ENCODE measurements around the gene CAMTA1. TPM values are rescaled to one million over a fixed set of nuclear protein-coding genes. Genes with fewer than 3 reads are reported as not detected.

CAMTA1 gene
- polyA plus RNA-seq, 1 donor (not counting 4 experiments of a cell fraction or from before 2014, with no cell fraction given): 51.4 TPM

DNA sequence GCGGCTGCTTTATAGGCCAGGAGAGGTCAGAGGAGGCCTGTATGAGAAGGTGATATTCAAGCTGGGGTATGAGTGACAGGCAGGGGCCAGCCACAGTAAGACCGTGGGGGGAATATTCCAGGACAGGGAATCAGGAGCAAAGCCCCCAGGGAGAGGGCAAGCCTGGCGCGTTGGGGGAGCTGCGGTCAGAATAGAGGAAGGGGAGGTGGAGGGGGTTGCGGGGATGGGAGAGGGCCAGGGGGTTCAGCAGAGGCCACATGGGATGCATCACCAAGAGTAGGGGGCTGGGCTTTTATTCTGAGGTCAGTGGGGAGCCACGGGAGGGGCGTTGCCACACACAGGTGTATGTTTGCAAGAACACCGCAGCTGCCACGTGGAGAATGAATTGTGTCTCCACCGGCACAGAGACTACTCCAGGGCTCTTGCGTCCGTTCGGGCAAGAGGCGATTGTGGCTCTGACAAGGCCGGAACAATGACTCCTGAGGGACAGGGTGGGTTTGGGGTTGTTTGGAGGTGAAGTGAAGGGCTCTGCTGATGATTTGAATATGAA, 901.1 kb downstream of the CAMTA1 start:
- Histone ChIP-seq H3K4me3 (ENCODE audit: control insufficient read depth in 2 of 3, extremely low read depth in 1 of 3, insufficient read depth in 2 of 3, low read depth in 1 of 3, low read length in 3 of 3) (no peak overlapping the region), H3K4me2 (ENCODE audit: control insufficient read depth, extremely low read depth, insufficient read depth, low read depth, low read length) (no peak overlapping the region), H3K79me2 (ENCODE audit: control insufficient read depth, insufficient read depth, low read length) (no peaks in the 10 kb centered on the region), H3K9me1 (ENCODE audit: control insufficient read depth, extremely low read depth, insufficient read depth, low read length) (no peaks in the 10 kb centered on the region), H3K27ac (ENCODE audit: control insufficient read depth, insufficient read depth, low read length) (no peak overlapping the region), H3K27me3 (ENCODE audit: control insufficient read depth, extremely low read depth, insufficient read depth, low read length) (peaks cover 10% of the 10 kb centered on the region), H3K9ac (ENCODE audit: control insufficient read depth, extremely low read depth, insufficient read depth, low read length) (no peak overlapping the region), H3K36me3 (ENCODE audit: control insufficient read depth in 2 of 2, extremely low read depth in 1 of 2, insufficient read depth in 2 of 2, low read length in 2 of 2) (no peaks in the 10 kb centered on the region), H3K4me1 (ENCODE audit: control insufficient read depth, extremely low read depth, insufficient read depth, low read length) (no peaks in the 10 kb centered on the region), H3K9me3 (ENCODE audit: control insufficient read depth, low read depth, low read length) (no peaks in the 10 kb centered on the region), H2AFZ (ENCODE audit: control insufficient read depth, low read length) (no peak overlapping the region), H4K20me1 (ENCODE audit: control insufficient read depth, extremely low read depth, insufficient read depth, low read length) (no peaks in the 10 kb centered on the region)
- dilution Hi-C loops (cut with MboI; ENCODE audit: extremely low pct_ligation_motif_present, low sequenced_read_pairs): no loop called here
- TF ChIP-seq, protein P1, sequence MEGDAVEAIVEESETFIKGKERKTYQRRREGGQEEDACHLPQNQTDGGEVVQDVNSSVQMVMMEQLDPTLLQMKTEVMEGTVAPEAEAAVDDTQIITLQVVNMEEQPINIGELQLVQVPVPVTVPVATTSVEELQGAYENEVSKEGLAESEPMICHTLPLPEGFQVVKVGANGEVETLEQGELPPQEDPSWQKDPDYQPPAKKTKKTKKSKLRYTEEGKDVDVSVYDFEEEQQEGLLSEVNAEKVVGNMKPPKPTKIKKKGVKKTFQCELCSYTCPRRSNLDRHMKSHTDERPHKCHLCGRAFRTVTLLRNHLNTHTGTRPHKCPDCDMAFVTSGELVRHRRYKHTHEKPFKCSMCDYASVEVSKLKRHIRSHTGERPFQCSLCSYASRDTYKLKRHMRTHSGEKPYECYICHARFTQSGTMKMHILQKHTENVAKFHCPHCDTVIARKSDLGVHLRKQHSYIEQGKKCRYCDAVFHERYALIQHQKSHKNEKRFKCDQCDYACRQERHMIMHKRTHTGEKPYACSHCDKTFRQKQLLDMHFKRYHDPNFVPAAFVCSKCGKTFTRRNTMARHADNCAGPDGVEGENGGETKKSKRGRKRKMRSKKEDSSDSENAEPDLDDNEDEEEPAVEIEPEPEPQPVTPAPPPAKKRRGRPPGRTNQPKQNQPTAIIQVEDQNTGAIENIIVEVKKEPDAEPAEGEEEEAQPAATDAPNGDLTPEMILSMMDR (optimal IDR thresholded peaks at IDR 0.05 in 1 of 3, IDR thresholded peaks at IDR 0.05 in 1 of 3, conservative IDR thresholded peaks at IDR 0.05 in 1 of 3; ENCODE audit: extremely low read depth in 1 of 3, insufficient read depth in 2 of 3, low read length in 3 of 3): no peak
- TF ChIP-seq EZH2 (IDR thresholded peaks at IDR 0.05; ENCODE audit: low read length): no peak
- FAIRE-seq (no peak), DNase-seq (ENCODE audit: low read depth, low spot score) (no peak)

DNA sequence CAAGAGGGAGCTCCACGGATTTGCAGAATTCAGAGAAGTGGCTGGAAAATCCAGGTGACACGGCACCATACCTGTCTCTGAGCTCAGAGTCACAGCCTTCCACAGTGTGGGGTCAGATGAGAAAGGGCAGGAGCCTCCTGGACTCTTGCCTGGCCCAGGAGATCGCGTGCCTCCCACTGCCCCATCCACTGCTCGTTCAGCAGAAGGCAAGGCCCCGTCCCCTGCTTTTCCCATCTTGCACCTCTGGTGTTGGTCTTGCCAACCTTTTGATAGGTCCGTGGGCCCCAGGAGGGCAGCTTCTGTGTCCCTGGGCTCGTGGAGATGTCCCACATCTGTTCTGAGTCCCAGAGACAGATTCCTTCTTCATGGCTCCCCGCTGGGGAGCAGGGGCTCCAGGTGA, 902.2 kb downstream of the CAMTA1 start:
- dilution Hi-C loops (cut with MboI; ENCODE audit: extremely low pct_ligation_motif_present, low sequenced_read_pairs): no loop called here

More for the DNA sequence above, 902.2 kb downstream of the CAMTA1 start:
- Histone ChIP-seq H3K4me1 (ENCODE audit: control insufficient read depth, extremely low read depth, insufficient read depth, low read length) (no peaks in the 10 kb centered on the region), H2AFZ (ENCODE audit: control insufficient read depth, low read length) (no peak overlapping the region), H3K9ac (ENCODE audit: control insufficient read depth, extremely low read depth, insufficient read depth, low read length) (no peak overlapping the region), H3K4me2 (ENCODE audit: control insufficient read depth, extremely low read depth, insufficient read depth, low read depth, low read length) (no peak overlapping the region), H3K9me1 (ENCODE audit: control insufficient read depth, extremely low read depth, insufficient read depth, low read length) (no peaks in the 10 kb centered on the region), H3K27me3 (ENCODE audit: control insufficient read depth, extremely low read depth, insufficient read depth, low read length) (peaks cover 7% of the 10 kb centered on the region), H3K27ac (ENCODE audit: control insufficient read depth, insufficient read depth, low read length) (no peak overlapping the region), H4K20me1 (ENCODE audit: control insufficient read depth, extremely low read depth, insufficient read depth, low read length) (no peaks in the 10 kb centered on the region), H3K79me2 (ENCODE audit: control insufficient read depth, insufficient read depth, low read length) (no peaks in the 10 kb centered on the region), H3K36me3 (ENCODE audit: control insufficient read depth in 2 of 2, extremely low read depth in 1 of 2, insufficient read depth in 2 of 2, low read length in 2 of 2) (no peaks in the 10 kb centered on the region), H3K4me3 (ENCODE audit: control insufficient read depth in 2 of 3, extremely low read depth in 1 of 3, insufficient read depth in 2 of 3, low read depth in 1 of 3, low read length in 3 of 3) (no peak overlapping the region), H3K9me3 (ENCODE audit: control insufficient read depth, low read depth, low read length) (no peaks in the 10 kb centered on the region)
- TF ChIP-seq, protein P1 (optimal IDR thresholded peaks at IDR 0.05 in 1 of 3, IDR thresholded peaks at IDR 0.05 in 1 of 3, conservative IDR thresholded peaks at IDR 0.05 in 1 of 3; ENCODE audit: extremely low read depth in 1 of 3, insufficient read depth in 2 of 3, low read length in 3 of 3): no peak
- no peak for TF ChIP-seq EZH2 (IDR thresholded peaks at IDR 0.05; ENCODE audit: low read length)
- no peak for FAIRE-seq
- DNase-seq (ENCODE audit: low read depth, low spot score): no peak

Data from keratinocyte (primary cell).